GM21576 (cell line): Measurements from ENCODE around the gene ZFPL1.

Experiments
- ATAC-seq: cut with Tn5 transposase; IDR thresholded peaks from one replicate; pipeline ENCODE4 v1.9.1; 2021; ENCODE audit warnings: mild to moderate bottlenecking, moderate library complexity; ENCODE audit not compliant: unreplicated experiment

Gene ZFPL1

GRCh38 chr11:65089621-65090020 is 5.6 kb downstream of the ZFPL1 start:
- ATAC-seq: no peak

- no peak for ATAC-seq
These were observed 6.6 kb downstream of the ZFPL1 start for GRCh38 chr11:65090628-65091027.

GRCh38 chr11:65095427-65095826 is 11.4 kb downstream of the ZFPL1 start:
- no peak for ATAC-seq

GRCh38 chr11:65095974-65096806 is 12.2 kb downstream of the ZFPL1 start, which contains the start of gene VPS51:
VPS51 (plus strand) TSS chr11:65096214; CDS start chr11:65096251, 37 bp downstream.
- ATAC-seq: peak; percentile 80

GRCh38 chr11:65096926-65097325 is 12.9 kb downstream of the ZFPL1 start:
- no peak for ATAC-seq

- ATAC-seq: no peak
These were observed 16.8 kb downstream of the ZFPL1 start for GRCh38 chr11:65100674-65101350.

- ATAC-seq: no peak
These were observed 18.4 kb downstream of the ZFPL1 start for GRCh38 chr11:65102142-65103095.

GRCh38 chr11:65103476-65103875 is 19.5 kb downstream of the ZFPL1 start:
- ATAC-seq: no peak

- ATAC-seq: no peak
These were observed 20.6 kb downstream of the ZFPL1 start for GRCh38 chr11:65104628-65105027.

GRCh38 chr11:65107078-65107477 is 23.1 kb downstream of the ZFPL1 start:
- ATAC-seq: no peak

- ATAC-seq: no peak
These were observed 23.9 kb downstream of the ZFPL1 start for GRCh38 chr11:65107751-65108468.

- no peak for ATAC-seq
These were observed 24.6 kb downstream of the ZFPL1 start for GRCh38 chr11:65108469-65109123.

GRCh38 chr11:65109231-65110198 is 25.5 kb downstream of the ZFPL1 start:
- ATAC-seq: no peak

GRCh38 chr11:65110354-65110861 is 26.4 kb downstream of the ZFPL1 start:
- ATAC-seq: no peak

- ATAC-seq: no peak
These were observed 27.2 kb downstream of the ZFPL1 start for GRCh38 chr11:65111159-65111743.

- peak; percentile 61 for ATAC-seq
These were observed 27.9 kb downstream of the ZFPL1 start, which contains the start of gene TM7SF2 for GRCh38 chr11:65111744-65112545. TM7SF2 (plus strand) TSS chr11:65111872; CDS start chr11:65112016, 144 bp downstream.
